ENCODE measurements around the gene HES3.

DNA sequence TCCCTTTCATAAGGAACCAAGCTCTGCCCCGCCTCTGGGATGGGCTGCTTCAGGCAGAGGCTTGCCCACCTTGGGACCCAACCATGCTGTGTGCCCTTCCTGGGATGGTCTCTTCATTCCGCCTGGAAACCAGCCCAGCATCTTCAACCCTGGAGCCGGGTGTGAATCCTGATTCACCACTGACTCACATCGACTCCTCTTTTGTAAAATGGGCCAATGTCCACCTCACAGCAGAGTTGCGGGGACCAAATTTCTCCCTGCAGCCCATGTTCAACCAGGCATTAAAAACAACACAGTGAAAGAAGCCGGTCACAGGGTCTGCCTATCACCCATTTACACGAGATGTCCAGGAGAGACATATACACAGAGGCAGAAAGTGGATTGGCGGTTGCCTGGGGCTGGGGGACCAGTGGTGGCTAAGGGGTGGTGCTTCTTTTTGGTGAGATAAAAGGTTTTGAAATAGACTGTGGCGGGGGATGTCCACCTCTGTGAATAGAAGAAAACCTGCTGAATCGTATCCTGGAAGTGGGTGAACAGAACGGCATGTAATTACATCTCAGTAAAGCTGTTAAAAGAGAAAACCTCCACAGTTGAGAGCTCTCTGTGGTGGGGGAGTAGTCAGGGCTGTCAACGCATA lies 23.8 kb downstream of the HES3 start:
- TF ChIP-seq, protein P1, sequence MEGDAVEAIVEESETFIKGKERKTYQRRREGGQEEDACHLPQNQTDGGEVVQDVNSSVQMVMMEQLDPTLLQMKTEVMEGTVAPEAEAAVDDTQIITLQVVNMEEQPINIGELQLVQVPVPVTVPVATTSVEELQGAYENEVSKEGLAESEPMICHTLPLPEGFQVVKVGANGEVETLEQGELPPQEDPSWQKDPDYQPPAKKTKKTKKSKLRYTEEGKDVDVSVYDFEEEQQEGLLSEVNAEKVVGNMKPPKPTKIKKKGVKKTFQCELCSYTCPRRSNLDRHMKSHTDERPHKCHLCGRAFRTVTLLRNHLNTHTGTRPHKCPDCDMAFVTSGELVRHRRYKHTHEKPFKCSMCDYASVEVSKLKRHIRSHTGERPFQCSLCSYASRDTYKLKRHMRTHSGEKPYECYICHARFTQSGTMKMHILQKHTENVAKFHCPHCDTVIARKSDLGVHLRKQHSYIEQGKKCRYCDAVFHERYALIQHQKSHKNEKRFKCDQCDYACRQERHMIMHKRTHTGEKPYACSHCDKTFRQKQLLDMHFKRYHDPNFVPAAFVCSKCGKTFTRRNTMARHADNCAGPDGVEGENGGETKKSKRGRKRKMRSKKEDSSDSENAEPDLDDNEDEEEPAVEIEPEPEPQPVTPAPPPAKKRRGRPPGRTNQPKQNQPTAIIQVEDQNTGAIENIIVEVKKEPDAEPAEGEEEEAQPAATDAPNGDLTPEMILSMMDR (IDR thresholded peaks at IDR 0.05; ENCODE audit: insufficient read depth, low read length), result no peak
- no peak for TF ChIP-seq POLR2AphosphoS5 (IDR thresholded peaks at IDR 0.05; ENCODE audit: low read depth)
